ENCODE data around the gene MERTK. TPM values are rescaled to one million over a fixed set of nuclear protein-coding genes. Genes with fewer than 3 reads are reported as not detected.

MERTK gene
- total and polyA plus RNA-seq, 2 of the 13 experiments (the other 11 are each of a cell fraction or from before 2014, with no cell fraction given): 37.3 to 44.7 TPM

DNA sequence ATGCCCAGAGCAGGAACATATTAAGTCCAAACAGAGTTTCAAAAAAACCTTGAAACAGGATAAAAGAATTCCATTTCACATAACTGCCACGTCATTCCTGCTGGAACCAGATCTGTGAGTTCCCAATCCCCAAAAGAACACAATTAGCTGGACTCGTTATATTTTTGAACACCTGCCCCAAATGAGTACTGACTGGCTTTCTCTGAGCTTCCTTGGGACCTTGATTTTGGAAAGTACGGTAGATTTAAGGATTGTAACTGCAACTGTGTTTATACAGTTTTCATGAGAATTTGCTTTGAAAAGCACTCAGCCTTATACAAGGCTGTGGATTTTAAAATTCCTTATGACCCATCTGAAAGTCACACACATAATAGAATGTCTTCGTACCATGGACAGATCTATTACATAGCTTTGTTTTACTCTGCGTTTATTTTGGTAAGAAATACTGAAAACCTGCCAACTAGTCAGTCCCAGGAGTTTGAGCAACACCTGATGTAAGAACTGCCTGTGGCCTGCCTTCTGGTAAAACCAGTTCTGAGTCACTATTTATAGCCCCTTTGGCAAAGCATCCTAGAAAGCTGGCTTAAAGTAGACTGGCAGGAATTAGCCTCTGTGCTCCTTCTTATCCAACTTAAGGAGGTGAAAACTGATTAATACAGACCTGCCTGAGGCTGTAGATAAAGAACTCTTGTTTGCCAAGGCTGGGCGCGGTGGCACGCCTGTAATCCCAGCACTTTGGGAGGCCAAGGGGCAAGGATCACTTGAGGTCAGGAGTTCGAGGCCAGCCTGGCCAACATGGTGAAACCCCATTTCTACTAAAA, 48.1 kb downstream of the MERTK start (continued):
- TF ChIP-seq ZNF34 (CRISPR knock-in tag; IDR thresholded peaks at IDR 0.05; ENCODE audit: borderline replicate concordance) (no peak), PHF8 (CRISPR knock-in tag; IDR thresholded peaks at IDR 0.05) (no peak), RNF2 (conservative IDR thresholded peaks at IDR 0.05; ENCODE audit: low read depth) (no peak), ZNF569 (CRISPR knock-in tag; IDR thresholded peaks at IDR 0.05; ENCODE audit: borderline replicate concordance) (no peak), ISX (CRISPR knock-in tag; conservative IDR thresholded peaks at IDR 0.05) (no peak), PCBP1 (IDR thresholded peaks at IDR 0.05; ENCODE audit: borderline replicate concordance, low read depth, low read length) (no peak), ZNF564 (CRISPR knock-in tag; IDR thresholded peaks at IDR 0.05) (no peak), KMT2B (CRISPR knock-in tag; IDR thresholded peaks at IDR 0.05) (no peak), FOSL2 (CRISPR knock-in tag; IDR thresholded peaks at IDR 0.05) (peak; percentile 83), TEAD3 (CRISPR knock-in tag; optimal IDR thresholded peaks at IDR 0.05; ENCODE audit: borderline replicate concordance) (peak; percentile 36), ZBTB21 (CRISPR knock-in tag; IDR thresholded peaks at IDR 0.05) (no peak), FOXA3 (CRISPR knock-in tag; IDR thresholded peaks at IDR 0.05) (no peak; the same call in 1 of the 2 replicates), ZNF781 (CRISPR knock-in tag; IDR thresholded peaks at IDR 0.05; ENCODE audit: borderline replicate concordance, not compliant biosample characterization) (no peak), NR2F2 (IDR thresholded peaks at IDR 0.05; ENCODE audit: borderline replicate concordance, low read depth) (no peak), ZNF225 (CRISPR knock-in tag; IDR thresholded peaks at IDR 0.05) (no peak), ATF1 (CRISPR knock-in tag; IDR thresholded peaks at IDR 0.05) (no peak), ATF7 (IDR thresholded peaks at IDR 0.05) (no peak), ATF7 (CRISPR knock-in tag; IDR thresholded peaks at IDR 0.05) (no peak)
- TF ChIP-seq, protein P1, sequence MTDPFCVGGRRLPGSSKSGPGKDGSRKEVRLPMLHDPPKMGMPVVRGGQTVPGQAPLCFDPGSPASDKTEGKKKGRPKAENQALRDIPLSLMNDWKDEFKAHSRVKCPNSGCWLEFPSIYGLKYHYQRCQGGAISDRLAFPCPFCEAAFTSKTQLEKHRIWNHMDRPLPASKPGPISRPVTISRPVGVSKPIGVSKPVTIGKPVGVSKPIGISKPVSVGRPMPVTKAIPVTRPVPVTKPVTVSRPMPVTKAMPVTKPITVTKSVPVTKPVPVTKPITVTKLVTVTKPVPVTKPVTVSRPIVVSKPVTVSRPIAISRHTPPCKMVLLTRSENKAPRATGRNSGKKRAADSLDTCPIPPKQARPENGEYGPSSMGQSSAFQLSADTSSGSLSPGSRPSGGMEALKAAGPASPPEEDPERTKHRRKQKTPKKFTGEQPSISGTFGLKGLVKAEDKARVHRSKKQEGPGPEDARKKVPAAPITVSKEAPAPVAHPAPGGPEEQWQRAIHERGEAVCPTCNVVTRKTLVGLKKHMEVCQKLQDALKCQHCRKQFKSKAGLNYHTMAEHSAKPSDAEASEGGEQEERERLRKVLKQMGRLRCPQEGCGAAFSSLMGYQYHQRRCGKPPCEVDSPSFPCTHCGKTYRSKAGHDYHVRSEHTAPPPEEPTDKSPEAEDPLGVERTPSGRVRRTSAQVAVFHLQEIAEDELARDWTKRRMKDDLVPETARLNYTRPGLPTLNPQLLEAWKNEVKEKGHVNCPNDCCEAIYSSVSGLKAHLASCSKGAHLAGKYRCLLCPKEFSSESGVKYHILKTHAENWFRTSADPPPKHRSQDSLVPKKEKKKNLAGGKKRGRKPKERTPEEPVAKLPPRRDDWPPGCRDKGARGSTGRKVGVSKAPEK (CRISPR knock-in tag; IDR thresholded peaks at IDR 0.05; ENCODE audit: borderline replicate concordance): no peak
- TF ChIP-seq, protein P2, sequence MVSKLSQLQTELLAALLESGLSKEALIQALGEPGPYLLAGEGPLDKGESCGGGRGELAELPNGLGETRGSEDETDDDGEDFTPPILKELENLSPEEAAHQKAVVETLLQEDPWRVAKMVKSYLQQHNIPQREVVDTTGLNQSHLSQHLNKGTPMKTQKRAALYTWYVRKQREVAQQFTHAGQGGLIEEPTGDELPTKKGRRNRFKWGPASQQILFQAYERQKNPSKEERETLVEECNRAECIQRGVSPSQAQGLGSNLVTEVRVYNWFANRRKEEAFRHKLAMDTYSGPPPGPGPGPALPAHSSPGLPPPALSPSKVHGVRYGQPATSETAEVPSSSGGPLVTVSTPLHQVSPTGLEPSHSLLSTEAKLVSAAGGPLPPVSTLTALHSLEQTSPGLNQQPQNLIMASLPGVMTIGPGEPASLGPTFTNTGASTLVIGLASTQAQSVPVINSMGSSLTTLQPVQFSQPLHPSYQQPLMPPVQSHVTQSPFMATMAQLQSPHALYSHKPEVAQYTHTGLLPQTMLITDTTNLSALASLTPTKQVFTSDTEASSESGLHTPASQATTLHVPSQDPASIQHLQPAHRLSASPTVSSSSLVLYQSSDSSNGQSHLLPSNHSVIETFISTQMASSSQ (IDR thresholded peaks at IDR 0.05; ENCODE audit: low read depth): no peak
- TF ChIP-seq, protein P2 (CRISPR knock-in tag; IDR thresholded peaks at IDR 0.05; ENCODE audit: borderline replicate concordance): no peak
- TF ChIP-seq, protein P3, sequence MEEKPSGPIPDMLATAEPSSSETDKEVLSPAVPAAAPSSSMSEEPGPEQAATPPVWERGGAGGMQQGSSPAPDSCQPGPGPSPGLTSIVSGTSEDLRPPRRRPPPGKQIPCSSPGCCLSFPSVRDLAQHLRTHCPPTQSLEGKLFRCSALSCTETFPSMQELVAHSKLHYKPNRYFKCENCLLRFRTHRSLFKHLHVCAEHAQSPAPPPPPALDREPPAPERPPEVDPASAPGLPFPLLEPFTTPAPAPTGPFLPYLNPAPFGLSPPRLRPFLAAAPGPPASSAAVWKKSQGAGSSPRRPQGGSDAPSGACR (CRISPR knock-in tag; IDR thresholded peaks at IDR 0.05): 0 out of 2 replicates have a peak, but pooled peaks have one; percentile 57
- TF ChIP-seq, protein P4, sequence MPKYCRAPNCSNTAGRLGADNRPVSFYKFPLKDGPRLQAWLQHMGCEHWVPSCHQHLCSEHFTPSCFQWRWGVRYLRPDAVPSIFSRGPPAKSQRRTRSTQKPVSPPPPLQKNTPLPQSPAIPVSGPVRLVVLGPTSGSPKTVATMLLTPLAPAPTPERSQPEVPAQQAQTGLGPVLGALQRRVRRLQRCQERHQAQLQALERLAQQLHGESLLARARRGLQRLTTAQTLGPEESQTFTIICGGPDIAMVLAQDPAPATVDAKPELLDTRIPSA (CRISPR knock-in tag; IDR thresholded peaks at IDR 0.05; ENCODE audit: borderline replicate concordance): no peak
